GM18505 (cell line): ENCODE results near the gene NUDT4B.
A peak's percentile ranks its signal among the peaks of the same experiment; 100 is the strongest.
"Not testable (repeated sequence)": the region's sequence is repeated elsewhere in the genome, so short reads cannot be mapped to it uniquely, and the experiment has no call there.

Experiments used
- ATAC-seq: cut with Tn5 transposase; IDR thresholded peaks from one replicate; pipeline ENCODE4 v1.9.1; 2021; ENCODE audit not compliant: unreplicated experiment

Gene NUDT4B

GRCh38 chr1:148748563-148749334 is at the start of gene NUDT4B:
Gene NUDT4B, plus strand, starts transcription at chr1:148748774. Its CDS starts 179 bp downstream, at chr1:148748953.
- ATAC-seq = peak; percentile 44

- not testable (repeated sequence) for ATAC-seq
Observed at GRCh38 chr1:148699357-148699756, 49.2 kb upstream of the NUDT4B start.

GRCh38 chr1:148702242-148702641 is 46.3 kb upstream of the NUDT4B start:
- ATAC-seq = not testable (repeated sequence)

GRCh38 chr1:148703973-148704591 is 44.5 kb upstream of the NUDT4B start:
- ATAC-seq = not testable (repeated sequence)

- ATAC-seq = not testable (repeated sequence)
Observed at GRCh38 chr1:148705316-148705948, 43.1 kb upstream of the NUDT4B start.

GRCh38 chr1:148708779-148709333 is 39.7 kb upstream of the NUDT4B start:
- not testable (repeated sequence) for ATAC-seq

- not testable (repeated sequence) for ATAC-seq
Observed at GRCh38 chr1:148710772-148711523, 37.6 kb upstream of the NUDT4B start.

- not testable (repeated sequence) for ATAC-seq
Observed at GRCh38 chr1:148712353-148712752, 36.2 kb upstream of the NUDT4B start.

- not testable (repeated sequence) for ATAC-seq
Observed at GRCh38 chr1:148715518-148715917, 33.1 kb upstream of the NUDT4B start.

- ATAC-seq = not testable (repeated sequence)
Observed at GRCh38 chr1:148716966-148717520, 31.5 kb upstream of the NUDT4B start.

GRCh38 chr1:148720918-148721317 is 27.7 kb upstream of the NUDT4B start:
- ATAC-seq = not testable (repeated sequence)

- ATAC-seq = not testable (repeated sequence)
Observed at GRCh38 chr1:148722758-148723157, 25.8 kb upstream of the NUDT4B start.

- ATAC-seq = not testable (repeated sequence)
Observed at GRCh38 chr1:148723515-148723914, 25.1 kb upstream of the NUDT4B start.

GRCh38 chr1:148724872-148725271 is 23.7 kb upstream of the NUDT4B start:
- not testable (repeated sequence) for ATAC-seq

- ATAC-seq = not testable (repeated sequence)
Observed at GRCh38 chr1:148727862-148728261, 20.7 kb upstream of the NUDT4B start.

- peak; percentile 51 for ATAC-seq
Observed at GRCh38 chr1:148729128-148729527, 19.4 kb upstream of the NUDT4B start.

GRCh38 chr1:148729541-148729940 is 19.0 kb upstream of the NUDT4B start:
- not testable (repeated sequence) for ATAC-seq

- ATAC-seq = not testable (repeated sequence)
Observed at GRCh38 chr1:148732277-148732676, 16.3 kb upstream of the NUDT4B start.

- ATAC-seq = peak; percentile 70
Observed at GRCh38 chr1:148733585-148734310, 14.8 kb upstream of the NUDT4B start.
